DND-41 (cell line): ENCODE data around the gene TBXAS1.

Experiments
- ATAC-seq: fragments of 200-7000 bp; cut with Tn5 transposase; 3 replicates; pipeline ENCODE4 v1.9.1; 2021; ENCODE audit warnings: low read depth; ENCODE audit not compliant: insufficient read depth
- DNase-seq: peaks from one replicate; pipeline ENCODE4 v3.0.0-alpha.2; 2020
- H2AFZ ChIP-seq: 2 replicates; pipeline ENCODE4 v1.6.0; 2012; ENCODE audit warnings: low read depth, low read length
- H3K27ac ChIP-seq: 2 replicates; pipeline ENCODE4 v1.5.1; 2012; ENCODE audit warnings: low read length, inconsistent platforms
- H3K27me3 ChIP-seq: fragments of 200-600 bp; sonication (generic); 2 replicates; pipeline ENCODE4 v1.6.0; 2012; ENCODE audit warnings: low read length, mild to moderate bottlenecking, inconsistent platforms; ENCODE audit not compliant: insufficient read depth, poor library complexity
- H3K36me3 ChIP-seq: 2 replicates; pipeline ENCODE4 v1.5.1; 2012; ENCODE audit warnings: low read length, inconsistent platforms; ENCODE audit not compliant: insufficient read depth
- H3K4me1 ChIP-seq: 2 replicates; pipeline ENCODE4 v1.5.1; 2012; ENCODE audit warnings: mild to moderate bottlenecking, low read length; ENCODE audit not compliant: insufficient read depth
- H3K4me2 ChIP-seq: 2 replicates; pipeline ENCODE4 v1.6.0; 2012; ENCODE audit warnings: mild to moderate bottlenecking, moderate library complexity, low read length, inconsistent platforms; ENCODE audit not compliant: insufficient read depth
- H3K4me3 ChIP-seq, 2 experiments: fragments of 200-600 bp in 1 of 2; shearing (Covaris generic) in 1 of 2; 2 replicates each; pipeline ENCODE4 v1.5.1; 2012 to 2016; ENCODE audit warnings: inconsistent platforms in 2 of 2, low read length in 2 of 2, mild to moderate bottlenecking in 2 of 2, low read depth in 1 of 2, moderate library complexity in 1 of 2
- H3K79me2 ChIP-seq: 2 replicates; pipeline ENCODE4 v1.6.0; 2012; ENCODE audit warnings: low read length, inconsistent platforms; ENCODE audit not compliant: insufficient read depth
- H3K9ac ChIP-seq: 2 replicates; pipeline ENCODE4 v1.6.0; 2012; ENCODE audit warnings: low read depth, mild to moderate bottlenecking, inconsistent platforms, low read length, moderate library complexity
- H3K9me3 ChIP-seq: 2 replicates; pipeline ENCODE4 v1.5.1; 2012; ENCODE audit warnings: low read length, moderate library complexity, mild to moderate bottlenecking, inconsistent platforms; ENCODE audit not compliant: insufficient read depth, severe bottlenecking
- H4K20me1 ChIP-seq: 2 replicates; pipeline ENCODE4 v1.6.0; 2012; ENCODE audit warnings: low read length; ENCODE audit not compliant: insufficient read depth
- CTCF ChIP-seq: IDR thresholded peaks from 2 replicates; pipeline ENCODE4 v1.5.1; 2012; ENCODE audit warnings: borderline replicate concordance, low read length, moderate library complexity, mild to moderate bottlenecking; ENCODE audit not compliant: poor library complexity, severe bottlenecking; ENCODE audit errors: extremely low read depth
- EZH2 ChIP-seq: IDR thresholded peaks from 3 replicates; pipeline ENCODE4 v1.6.1; 2012; ENCODE audit warnings: borderline replicate concordance, low read depth, mild to moderate bottlenecking, moderate library complexity, low read length, inconsistent platforms; ENCODE audit not compliant: severe bottlenecking

TBXAS1 gene

GRCh38 chr7:139854803-139855497, 25.9 kb downstream of the TBXAS1 start:
- H3K4me1 ChIP-seq = no peaks in the 10 kb centered on the region
- no peak overlapping the region for H3K9ac ChIP-seq
- H3K79me2 ChIP-seq = no peaks in the 10 kb centered on the region
- TF ChIP-seq EZH2 (no peak), CTCF (no peak)
- H2AFZ ChIP-seq = no peak overlapping the region
- ATAC-seq (no peak), DNase-seq (no peak)
- no peaks in the 10 kb centered on the region for H4K20me1 ChIP-seq
- no peak overlapping the region for H3K4me2 ChIP-seq
- H3K4me3 ChIP-seq = no peak overlapping the region
- H3K27ac ChIP-seq = no peak overlapping the region
- H3K27me3 ChIP-seq = no peaks in the 10 kb centered on the region
- no peaks in the 10 kb centered on the region for H3K9me3 ChIP-seq
- no peaks in the 10 kb centered on the region for H3K36me3 ChIP-seq

- Histone ChIP-seq H3K4me2 (no peak overlapping the region), H3K9me3 (no peaks in the 10 kb centered on the region), H3K36me3 (no peaks in the 10 kb centered on the region), H3K27me3 (no peaks in the 10 kb centered on the region), H3K27ac (no peak overlapping the region), H3K4me1 (no peaks in the 10 kb centered on the region), H2AFZ (no peak overlapping the region), H3K4me3 (no peak overlapping the region), H3K9ac (no peak overlapping the region), H3K79me2 (no peaks in the 10 kb centered on the region), H4K20me1 (no peaks in the 10 kb centered on the region)
- TF ChIP-seq CTCF (no peak), EZH2 (no peak)
- DNase-seq (peak; percentile 25), ATAC-seq (peak; percentile 84)
Measured at GRCh38 chr7:139855498-139856270, 26.6 kb downstream of the TBXAS1 start.

GRCh38 chr7:139857791-139858190, 28.7 kb downstream of the TBXAS1 start:
- no peaks in the 10 kb centered on the region for H3K27me3 ChIP-seq
- no peak overlapping the region for H2AFZ ChIP-seq
- ATAC-seq = no peak
- no peaks in the 10 kb centered on the region for H3K4me1 ChIP-seq
- no peak overlapping the region for H3K4me2 ChIP-seq
- H3K9ac ChIP-seq = no peak overlapping the region
- DNase-seq = no peak
- peaks cover 2% of the 10 kb centered on the region for H3K9me3 ChIP-seq
- H4K20me1 ChIP-seq = no peaks in the 10 kb centered on the region
- H3K79me2 ChIP-seq = no peaks in the 10 kb centered on the region
- no peaks in the 10 kb centered on the region for H3K36me3 ChIP-seq
- H3K4me3 ChIP-seq = no peak overlapping the region
- no peak for TF ChIP-seq EZH2
- TF ChIP-seq CTCF = no peak
- no peak overlapping the region for H3K27ac ChIP-seq
